Epidermal melanocyte (primary cell): ENCODE results near the gene MMP14.
A peak's percentile ranks its signal among the peaks of the same experiment; 100 is the strongest.

Experiments
- DNase-seq: peaks from one replicate; pipeline ENCODE4 v3.0.0; 2011; ENCODE audit warnings: low spot score; ENCODE audit not compliant: insufficient read length

MMP14 gene

GRCh38 chr14:22884076-22884737 lies 47.8 kb downstream of the MMP14 start:
- DNase-seq: no peak

GRCh38 chr14:22884738-22885523 lies 48.5 kb downstream of the MMP14 start:
- DNase-seq: no peak

- DNase-seq: no peak
Measured at GRCh38 chr14:22885975-22886374, 49.6 kb downstream of the MMP14 start.

DNA sequence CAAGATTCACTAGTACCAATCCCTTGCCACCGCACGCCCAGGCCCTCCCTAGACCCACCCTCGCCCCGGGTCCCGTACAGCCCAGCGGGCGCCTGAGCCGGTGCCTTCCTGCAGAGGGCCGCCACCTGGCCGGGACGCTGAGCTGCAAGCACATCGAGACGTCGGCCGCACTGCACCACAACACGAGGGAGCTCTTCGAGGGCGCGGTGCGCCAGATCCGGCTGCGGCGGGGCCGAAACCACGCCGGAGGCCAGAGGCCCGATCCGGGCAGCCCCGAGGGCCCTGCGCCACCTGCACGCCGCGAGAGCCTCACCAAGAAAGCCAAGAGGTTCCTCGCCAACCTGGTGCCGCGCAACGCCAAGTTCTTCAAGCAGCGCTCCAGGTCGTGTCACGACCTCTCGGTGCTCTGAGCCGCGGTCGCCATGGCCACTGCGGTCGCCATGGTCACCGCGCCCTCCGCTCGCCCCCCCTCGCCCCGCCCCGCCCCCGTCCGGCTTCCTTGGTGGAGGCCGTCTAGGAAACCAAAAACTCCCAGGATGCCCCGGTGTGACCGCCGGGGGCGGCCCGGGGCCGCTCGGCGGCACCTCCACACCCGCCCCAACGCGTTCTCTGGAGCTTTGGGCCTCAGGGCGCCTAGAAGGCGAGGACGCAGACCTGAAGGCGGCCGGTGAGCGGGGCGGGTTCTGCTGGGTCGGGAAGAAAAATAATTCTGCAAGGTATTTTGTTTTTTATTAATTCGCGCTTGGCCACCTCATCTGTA lies 50.3 kb downstream of the MMP14 start:
- DNase-seq: peak; percentile 80

DNA sequence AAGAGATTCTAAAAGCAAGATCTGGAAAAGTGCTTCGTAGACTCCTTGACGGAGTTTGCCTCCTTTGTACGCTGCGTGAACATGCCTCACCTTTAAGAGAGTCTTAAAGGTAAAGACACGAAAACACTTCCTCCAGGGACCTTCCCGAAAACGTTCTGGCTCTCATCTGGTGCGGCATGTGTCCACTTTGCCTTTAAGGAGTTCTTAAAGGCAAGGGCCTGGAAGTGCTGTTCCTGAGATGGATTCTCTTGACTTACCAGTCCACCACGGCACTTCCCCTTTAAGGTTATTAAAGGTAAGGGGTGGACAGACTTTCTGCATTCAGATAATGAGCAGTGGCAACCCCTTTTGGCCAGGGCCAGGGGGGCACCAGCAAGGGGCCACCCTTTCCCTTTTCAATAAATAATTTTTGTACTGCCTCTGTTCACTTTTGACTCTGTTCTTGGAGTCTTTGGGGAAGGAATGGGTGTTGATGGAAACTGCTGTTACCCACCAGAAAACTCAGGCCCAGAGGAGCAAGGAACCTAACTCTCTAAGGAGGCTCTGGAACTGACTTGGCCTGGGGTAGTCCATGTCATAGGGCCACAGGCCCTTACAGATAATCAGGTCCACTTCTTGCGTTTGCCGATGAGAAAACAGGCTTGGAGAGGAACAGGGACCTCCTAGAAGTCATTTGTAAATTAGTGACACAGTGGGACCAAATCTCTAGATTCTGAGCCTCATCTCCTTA lies 51.0 kb downstream of the MMP14 start:
- peak; percentile 59 for DNase-seq

- DNase-seq: no peak
Measured at GRCh38 chr14:22887990-22888378, 51.6 kb downstream of the MMP14 start.

GRCh38 chr14:22888662-22889061 lies 52.3 kb downstream of the MMP14 start:
- no peak for DNase-seq

GRCh38 chr14:22890416-22890815 lies 54.0 kb downstream of the MMP14 start:
- DNase-seq: no peak

DNA sequence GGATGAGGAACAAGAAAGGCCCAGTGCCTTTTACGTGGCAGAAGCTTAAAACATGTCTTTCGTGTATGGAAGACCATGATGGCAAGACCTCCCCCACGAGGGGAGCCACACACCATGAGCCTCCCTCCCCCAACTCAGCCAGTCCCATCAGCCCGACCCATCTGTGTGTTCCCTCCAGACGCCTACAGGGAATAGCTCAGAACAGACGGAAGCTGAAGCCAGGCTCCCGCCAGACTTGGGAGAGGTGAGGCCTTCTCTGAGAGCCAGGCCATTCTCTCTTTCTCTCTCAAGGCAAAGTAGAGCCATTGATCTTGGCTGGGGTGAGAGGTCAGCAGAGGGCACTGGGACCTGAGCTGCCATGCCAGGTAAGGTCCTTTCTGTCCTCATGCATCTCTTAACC lies 56.1 kb downstream of the MMP14 start:
- no peak for DNase-seq

- no peak for DNase-seq
Measured at GRCh38 chr14:22893706-22894105, 57.3 kb downstream of the MMP14 start.

DNA sequence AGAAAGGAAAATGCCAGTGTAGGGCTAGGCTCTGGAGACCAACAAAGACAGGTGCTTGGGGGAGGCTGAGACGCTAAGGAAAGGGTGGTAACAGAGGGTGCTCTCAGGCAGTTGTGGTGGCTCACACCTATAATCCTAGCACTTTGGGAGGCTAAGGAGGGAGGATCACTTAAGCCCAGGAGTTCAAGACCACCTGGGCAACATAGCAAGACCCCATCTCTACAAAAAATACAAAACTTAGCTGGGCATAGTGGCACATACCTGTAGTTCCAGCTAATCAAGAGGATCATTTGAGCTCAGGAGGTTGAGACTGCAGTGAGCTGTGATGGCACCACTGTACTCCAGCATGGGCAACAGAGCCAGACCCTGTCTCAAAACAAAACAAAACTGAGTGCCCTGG lies 59.0 kb downstream of the MMP14 start:
- no peak for DNase-seq

GRCh38 chr14:22896356-22896755 lies 60.0 kb downstream of the MMP14 start:
- no peak for DNase-seq

DNA sequence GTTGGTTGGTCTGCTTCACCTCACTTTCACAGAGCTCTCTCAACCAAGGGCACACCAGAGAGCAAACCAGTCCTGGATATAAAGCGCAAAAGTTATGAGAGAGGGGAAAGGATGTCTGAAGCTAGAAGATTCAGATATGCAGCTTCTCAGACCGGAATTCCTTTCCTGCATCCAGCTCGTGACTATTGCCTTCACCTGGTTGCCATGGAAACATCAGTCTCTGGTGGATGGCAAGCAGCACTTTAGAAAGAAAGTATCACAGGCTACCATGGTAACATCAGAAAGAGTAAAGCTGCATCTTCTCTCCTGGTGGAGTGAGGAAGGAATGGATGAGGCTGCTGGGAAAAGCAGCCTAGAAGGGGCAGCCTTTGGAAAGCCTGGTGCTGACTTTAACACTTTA lies 60.4 kb downstream of the MMP14 start:
- DNase-seq: no peak

DNA sequence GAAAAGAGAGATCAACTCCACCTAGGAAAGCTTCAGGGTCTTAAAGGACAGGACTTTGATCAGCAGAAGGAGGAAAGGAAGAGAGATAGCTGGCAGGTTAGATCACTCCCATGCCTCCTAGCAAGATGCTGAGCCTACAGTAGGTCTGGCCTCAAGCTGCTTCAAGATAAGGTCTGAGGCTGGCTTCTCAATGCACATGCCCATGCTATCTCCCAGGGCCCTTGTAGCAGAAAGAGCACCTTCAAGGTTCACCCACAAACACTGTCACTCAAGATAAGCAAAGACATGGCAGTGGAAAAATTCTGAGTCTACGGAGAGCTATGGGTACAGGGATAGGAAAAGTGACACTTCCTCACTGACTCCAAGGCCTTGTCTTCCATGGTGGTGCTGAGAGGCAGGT lies 61.0 kb downstream of the MMP14 start:
- DNase-seq: no peak
